HG03521 (cell line): ENCODE measurements around the gene TMEM117.

Source experiments
- ATAC-seq: cut with Tn5 transposase; IDR thresholded peaks from one replicate; pipeline ENCODE4 v1.9.1; 2021; ENCODE audit warnings: mild to moderate bottlenecking, moderate library complexity; ENCODE audit not compliant: unreplicated experiment

TMEM117 gene

GRCh38 chr12:43882578-43883178, 46.8 kb downstream of the TMEM117 start:
- peak; percentile 76 for ATAC-seq

- ATAC-seq, result no peak
These were observed 47.4 kb downstream of the TMEM117 start for GRCh38 chr12:43883311-43883710.

- ATAC-seq, result no peak
These were observed 47.9 kb downstream of the TMEM117 start for GRCh38 chr12:43883748-43884147.

GRCh38 chr12:43884683-43885410, 49.0 kb downstream of the TMEM117 start:
- no peak for ATAC-seq

- no peak for ATAC-seq
These were observed 51.5 kb downstream of the TMEM117 start for GRCh38 chr12:43887397-43887796.

GRCh38 chr12:43891856-43892574, 56.1 kb downstream of the TMEM117 start:
- ATAC-seq, result no peak

GRCh38 chr12:43893670-43894069, 57.8 kb downstream of the TMEM117 start:
- no peak for ATAC-seq

GRCh38 chr12:43895580-43896206, 59.8 kb downstream of the TMEM117 start:
- no peak for ATAC-seq

- ATAC-seq, result no peak
These were observed 60.6 kb downstream of the TMEM117 start for GRCh38 chr12:43896496-43896895.

- no peak for ATAC-seq
These were observed 62.6 kb downstream of the TMEM117 start for GRCh38 chr12:43898474-43898873.

GRCh38 chr12:43899574-43899973, 63.7 kb downstream of the TMEM117 start:
- ATAC-seq, result no peak

- ATAC-seq, result no peak
These were observed 67.8 kb downstream of the TMEM117 start for GRCh38 chr12:43903686-43904085.

- no peak for ATAC-seq
These were observed 77.0 kb downstream of the TMEM117 start for GRCh38 chr12:43912859-43913258.

- no peak for ATAC-seq
These were observed 78.5 kb downstream of the TMEM117 start for GRCh38 chr12:43914391-43914790.

GRCh38 chr12:43914923-43915468, 79.1 kb downstream of the TMEM117 start:
- no peak for ATAC-seq

GRCh38 chr12:43917896-43918295, 82.0 kb downstream of the TMEM117 start:
- no peak for ATAC-seq

GRCh38 chr12:43921666-43922337, 85.9 kb downstream of the TMEM117 start:
- no peak for ATAC-seq

- no peak for ATAC-seq
These were observed 94.2 kb downstream of the TMEM117 start for GRCh38 chr12:43930032-43930431.

- ATAC-seq, result no peak
These were observed 95.3 kb downstream of the TMEM117 start for GRCh38 chr12:43931187-43931586.

GRCh38 chr12:43935581-43935980, 99.7 kb downstream of the TMEM117 start:
- ATAC-seq, result no peak

- no peak for ATAC-seq
These were observed 102.1 kb downstream of the TMEM117 start for GRCh38 chr12:43937947-43938346.
